Stimulated activated CD4-positive, alpha-beta T cell treated with anti-CD3 and anti-CD28 coated beads, TNF-alpha, amount 100 ng/mL, for 4 hours (primary cell): ENCODE data around the gene DPEP1.
"Not testable (repeated sequence)": the region's sequence is repeated elsewhere in the genome, so short reads cannot be mapped to it uniquely, and the experiment has no call there.

Experiments
- DNase-seq, 3 experiments: peaks; one replicate each; pipeline ENCODE4 v3.0.0-alpha.2; 2020; ENCODE audit warnings: low read depth in 3 of 3

Gene DPEP1

GRCh38 chr16:89577055-89577759 lies 36.2 kb upstream of the DPEP1 start:
- DNase-seq, result no peak

- no peak for DNase-seq
Measured at GRCh38 chr16:89579351-89579750, 34.1 kb upstream of the DPEP1 start.

GRCh38 chr16:89581045-89581695 lies 32.3 kb upstream of the DPEP1 start:
- DNase-seq, result no peak

- DNase-seq, result no peak
Measured at GRCh38 chr16:89581861-89582563, 31.4 kb upstream of the DPEP1 start.

GRCh38 chr16:89582614-89583196 lies 30.7 kb upstream of the DPEP1 start:
- no peak for DNase-seq

GRCh38 chr16:89583197-89583894 lies 30.1 kb upstream of the DPEP1 start:
- DNase-seq, result no peak

- no peak for DNase-seq
Measured at GRCh38 chr16:89583895-89584644, 29.4 kb upstream of the DPEP1 start.

- DNase-seq, result no peak
Measured at GRCh38 chr16:89584768-89585549, 28.5 kb upstream of the DPEP1 start.

- DNase-seq, result no peak
Measured at GRCh38 chr16:89586218-89586617, 27.2 kb upstream of the DPEP1 start.

- no peak for DNase-seq
Measured at GRCh38 chr16:89586853-89587252, 26.6 kb upstream of the DPEP1 start.

- not testable (repeated sequence) for DNase-seq
Measured at GRCh38 chr16:89587676-89588075, 25.8 kb upstream of the DPEP1 start.

- DNase-seq, result no peak
Measured at GRCh38 chr16:89588413-89589109, 24.9 kb upstream of the DPEP1 start.

- no peak for DNase-seq
Measured at GRCh38 chr16:89589241-89589926, 24.1 kb upstream of the DPEP1 start.

- DNase-seq, result no peak
Measured at GRCh38 chr16:89593841-89594240, 19.6 kb upstream of the DPEP1 start.

GRCh38 chr16:89595330-89596060 lies 17.9 kb upstream of the DPEP1 start:
- DNase-seq, result no peak

GRCh38 chr16:89596061-89596689 lies 17.3 kb upstream of the DPEP1 start:
- no peak for DNase-seq

GRCh38 chr16:89596957-89597649 lies 16.3 kb upstream of the DPEP1 start:
- no peak for DNase-seq
